T-cell (primary cell): Measurements from ENCODE around the gene HS6ST1. TPM values are rescaled to one million over a fixed set of nuclear protein-coding genes. Genes with fewer than 3 reads are reported as not detected.
A peak's percentile ranks its signal among the peaks of the same experiment; 100 is the strongest.

Experiments used
- ATAC-seq, 4 experiments: fragments of 200-7000 bp in 3 of 4; fragments of 150-1000 bp in 1 of 4; cut with Tn5 transposase; replicated peaks in 1 of 4; 1 replicate in 3 of 4; 2 replicates in 1 of 4; pipeline ENCODE4 v1.10.0; 2021; ENCODE audit warnings: moderate library complexity in 3 of 4, mild to moderate bottlenecking in 2 of 4, moderate number of reproducible peaks in 1 of 4
- CTCF ChIA-PET, 2 donors: fragments of 300-600 bp; sonication (Branson Sonifier 250); formaldehyde crosslinking; loops; one replicate each; lab custom pipeline; 2022; ENCODE audit warnings: antibody characterized with exemption in 2 of 2; lab: Charles Lee
- POLR2A ChIA-PET, 2 donors: fragments of 300-600 bp; sonication (Branson Sonifier 250); formaldehyde crosslinking; loops; one replicate each; lab custom pipeline; 2022; ENCODE audit warnings: antibody characterized with exemption in 2 of 2; lab: Charles Lee
- DNase-seq, 35 experiments: peaks; one replicate each; pipeline versions ENCODE4 v3.0.0 to v3.0.0-alpha.2; 2013 to 2023
- H3K27ac ChIP-seq: one replicate; pipeline ENCODE4 v1.5.1; 2013; ENCODE audit warnings: low read length
- H3K27me3 ChIP-seq, 2 experiments: replicated peaks in 1 of 2; 1 replicate in 1 of 2; 2 replicates in 1 of 2; pipeline versions ENCODE4 v1.6.1 to v1.7.0; 2013; ENCODE audit warnings: low read length in 1 of 2, mixed read lengths in 1 of 2; ENCODE audit not compliant: control insufficient read depth in 2 of 2, insufficient read depth in 2 of 2; ENCODE audit errors: extremely low read depth in 1 of 2
- H3K36me3 ChIP-seq, 2 donors: 1 replicate in 1 of 2; 2 replicates in 1 of 2; pipeline versions ENCODE4 v1.6.1 to v1.7.0; 2013; ENCODE audit warnings: low read length in 1 of 2; ENCODE audit not compliant: control insufficient read depth in 2 of 2, insufficient read depth in 1 of 2; ENCODE audit errors: extremely low read depth in 1 of 2
- H3K4me1 ChIP-seq, 2 experiments: 1 replicate in 1 of 2; 2 replicates in 1 of 2; pipeline versions ENCODE4 v1.6.1 to v1.7.0; 2013; ENCODE audit warnings: low read length in 2 of 2, mixed read lengths in 1 of 2; ENCODE audit not compliant: insufficient read depth in 2 of 2, control insufficient read depth in 1 of 2; ENCODE audit errors: extremely low read depth in 1 of 2
- H3K4me3 ChIP-seq, 2 donors: 1 replicate in 1 of 2; 2 replicates in 1 of 2; pipeline versions ENCODE4 v1.5.1 to v1.7.0; 2013; ENCODE audit warnings: mild to moderate bottlenecking in 2 of 2, low read length in 1 of 2, moderate library complexity in 1 of 2; ENCODE audit not compliant: control insufficient read depth in 1 of 2; ENCODE audit errors: extremely low read depth in 1 of 2
- H3K9me3 ChIP-seq: 2 replicates; pipeline ENCODE4 v1.7.0; 2013
- H3K27ac Mint-ChIP-seq, 2 donors: one replicate each; pipeline ENCODE4 v1.8.0; 2020 to 2021; ENCODE audit warnings: mild to moderate bottlenecking in 2 of 2, mixed read lengths in 2 of 2
- H3K27me3 Mint-ChIP-seq, 2 donors: one replicate each; pipeline ENCODE4 v1.8.0; 2021 to 2022; ENCODE audit warnings: mixed read lengths in 2 of 2
- H3K36me3 Mint-ChIP-seq: one replicate; pipeline ENCODE4 v1.8.0; 2021; ENCODE audit warnings: mixed read lengths
- H3K4me1 Mint-ChIP-seq, 3 donors: one replicate each; pipeline ENCODE4 v1.8.0; 2020 to 2022; ENCODE audit warnings: mixed read lengths in 3 of 3, mild to moderate bottlenecking in 1 of 3
- H3K4me3 Mint-ChIP-seq, 3 donors: one replicate each; pipeline ENCODE4 v1.8.0; 2020 to 2022; ENCODE audit warnings: mild to moderate bottlenecking in 3 of 3, mixed read lengths in 3 of 3, moderate library complexity in 3 of 3
- H3K9me3 Mint-ChIP-seq, 3 donors: one replicate each; pipeline ENCODE4 v1.8.0; 2020 to 2022; ENCODE audit warnings: mixed read lengths in 3 of 3
- WGBS: methylation state at CpG from one replicate; pipeline ENCODE4 v1.1.5; 2013; ENCODE audit warnings: missing lambda C conversion rate; ENCODE audit not compliant: insufficient coverage; 5-methylcytosine and 5-hydroxymethylcytosine counted together
- total RNA-seq, 35 experiments: library from RNA in 6 of 35; stranded (reverse) in 6 of 35; fragments of 120-200 nt in 1 of 35; gene quantifications; one replicate each; pipeline versions ENCODE4 v1.2.1 to v1.2.4 and lab custom pipeline; 2013 to 2026

HS6ST1 gene
- total RNA-seq, 5 donors from 2014 or later (not counting 1 experiment from before 2014, with no cell fraction given) = 7.6 to 15.6 (median 15.4) TPM

GRCh38 chr2:128284037-128284441, 34.6 kb downstream of the HS6ST1 start:
- H3K27ac Mint-ChIP-seq = no peak overlapping the region
- 84% methylated on average over 7 of the region's 7 CpGs for WGBS
- CTCF ChIA-PET = no interaction called here
- Histone ChIP-seq H3K4me1 (peaks cover 0 to 40% of the 10 kb centered on the region in 2 experiments), H3K36me3 (peaks cover 0 to 3% of the 10 kb centered on the region in 2 donors), H3K27ac (no peak overlapping the region), H3K27me3 (no peaks in the 10 kb centered on the region), H3K9me3 (no peaks in the 10 kb centered on the region), H3K4me3 (no peak overlapping the region)
- POLR2A ChIA-PET = no interaction called here
- DNase-seq = no peak
- peaks cover 13 to 29% (median 17%) of the 10 kb centered on the region in 3 donors for H3K4me1 Mint-ChIP-seq
- H3K27me3 Mint-ChIP-seq = no peaks in the 10 kb centered on the region
- H3K36me3 Mint-ChIP-seq = no peaks in the 10 kb centered on the region
- no peaks in the 10 kb centered on the region for H3K9me3 Mint-ChIP-seq
- no peak overlapping the region for H3K4me3 Mint-ChIP-seq
- no peak for ATAC-seq

- Histone ChIP-seq H3K9me3 (no peaks in the 10 kb centered on the region), H3K27ac (no peak overlapping the region), H3K4me1 (peaks cover 0 to 40% of the 10 kb centered on the region in 2 experiments), H3K27me3 (no peaks in the 10 kb centered on the region), H3K36me3 (peaks cover 0 to 3% of the 10 kb centered on the region in 2 donors), H3K4me3 (no peak overlapping the region)
- H3K36me3 Mint-ChIP-seq = no peaks in the 10 kb centered on the region
- DNase-seq (no peak), ATAC-seq (no peak)
- WGBS = 91% methylated on average over 4 of the region's 8 CpGs
- no peaks in the 10 kb centered on the region for H3K9me3 Mint-ChIP-seq
- no peak overlapping the region for H3K4me3 Mint-ChIP-seq
- no peak overlapping the region for H3K27ac Mint-ChIP-seq
- H3K4me1 Mint-ChIP-seq = peaks cover 13 to 29% (median 15%) of the 10 kb centered on the region in 3 donors
- H3K27me3 Mint-ChIP-seq = no peaks in the 10 kb centered on the region
- POLR2A ChIA-PET = no interaction called here
- CTCF ChIA-PET = no interaction called here
Observed at GRCh38 chr2:128282976-128283810, 35.5 kb downstream of the HS6ST1 start.

GRCh38 chr2:128282246-128282975, 36.3 kb downstream of the HS6ST1 start:
- peaks cover 13 to 29% (median 15%) of the 10 kb centered on the region in 3 donors for H3K4me1 Mint-ChIP-seq
- no peak overlapping the region for H3K27ac Mint-ChIP-seq
- Histone ChIP-seq H3K27ac (no peak overlapping the region), H3K4me1 (peaks cover 0 to 40% of the 10 kb centered on the region in 2 experiments), H3K4me3 (no peak overlapping the region), H3K36me3 (peaks cover 0 to 3% of the 10 kb centered on the region in 2 donors), H3K27me3 (no peaks in the 10 kb centered on the region), H3K9me3 (no peaks in the 10 kb centered on the region)
- no peak for DNase-seq
- POLR2A ChIA-PET = no interaction called here
- H3K36me3 Mint-ChIP-seq = no peaks in the 10 kb centered on the region
- 86% methylated on average over 22 of the region's 24 CpGs for WGBS
- ATAC-seq = no peak
- H3K9me3 Mint-ChIP-seq = no peaks in the 10 kb centered on the region
- CTCF ChIA-PET = no interaction called here
- H3K4me3 Mint-ChIP-seq = no peak overlapping the region
- H3K27me3 Mint-ChIP-seq = no peaks in the 10 kb centered on the region

GRCh38 chr2:128281852-128282245, 36.8 kb downstream of the HS6ST1 start:
- DNase-seq (no peak), ATAC-seq (no peak)
- no peaks in the 10 kb centered on the region for H3K27me3 ChIP-seq
- Mint-ChIP-seq H3K4me3 (no peak overlapping the region), H3K9me3 (no peaks in the 10 kb centered on the region), H3K27ac (no peak overlapping the region), H3K36me3 (no peaks in the 10 kb centered on the region), H3K27me3 (no peaks in the 10 kb centered on the region), H3K4me1 (peaks cover 13 to 29% (median 15%) of the 10 kb centered on the region in 3 donors)
- 89% methylated on average over 1 of the region's 2 CpGs for WGBS
- ChIA-PET CTCF (no interaction called here), POLR2A (no interaction called here)
- no peak overlapping the region for H3K4me3 ChIP-seq
- no peaks in the 10 kb centered on the region for H3K9me3 ChIP-seq
- H3K27ac ChIP-seq = no peak overlapping the region
- H3K4me1 ChIP-seq = peaks cover 0 to 40% of the 10 kb centered on the region in 2 experiments
- H3K36me3 ChIP-seq = peaks cover 0 to 3% of the 10 kb centered on the region in 2 donors

- Histone ChIP-seq H3K27me3 (no peaks in the 10 kb centered on the region), H3K27ac (no peak overlapping the region), H3K9me3 (no peaks in the 10 kb centered on the region), H3K4me1 (peaks cover 0 to 40% of the 10 kb centered on the region in 2 experiments), H3K36me3 (peaks cover 0 to 7% of the 10 kb centered on the region in 2 donors), H3K4me3 (no peak overlapping the region)
- no peaks in the 10 kb centered on the region for H3K9me3 Mint-ChIP-seq
- POLR2A ChIA-PET = no interaction called here
- ATAC-seq (no peak), DNase-seq (no peak)
- H3K27ac Mint-ChIP-seq = no peak overlapping the region
- CTCF ChIA-PET = no interaction called here
- H3K4me3 Mint-ChIP-seq = peak overlapping the region in 1 of 3 donors; percentile 33
- peaks cover 13 to 29% (median 15%) of the 10 kb centered on the region in 3 donors for H3K4me1 Mint-ChIP-seq
- peaks cover 4% of the 10 kb centered on the region for H3K36me3 Mint-ChIP-seq
- 75% methylated on average over 4 of the region's 5 CpGs for WGBS
- no peaks in the 10 kb centered on the region for H3K27me3 Mint-ChIP-seq
Observed at GRCh38 chr2:128280901-128281321, 37.8 kb downstream of the HS6ST1 start.

- H3K36me3 ChIP-seq = peaks cover 0 to 11% of the 10 kb centered on the region in 2 donors
Observed at GRCh38 chr2:128280158-128280871, 38.4 kb downstream of the HS6ST1 start.

More at GRCh38 chr2:128280158-128280871, 38.4 kb downstream of the HS6ST1 start:
- Mint-ChIP-seq H3K4me3 (no peak overlapping the region), H3K9me3 (peaks cover 0 to 5% (median 5%) of the 10 kb centered on the region in 3 donors), H3K27me3 (no peaks in the 10 kb centered on the region), H3K4me1 (peaks cover 13 to 29% (median 15%) of the 10 kb centered on the region in 3 donors), H3K27ac (no peak overlapping the region), H3K36me3 (peaks cover 10% of the 10 kb centered on the region)
- no peaks in the 10 kb centered on the region for H3K9me3 ChIP-seq
- POLR2A ChIA-PET = no interaction called here
- H3K4me1 ChIP-seq = peaks cover 0 to 40% of the 10 kb centered on the region in 2 experiments
- 52% methylated on average over 8 of the region's 12 CpGs for WGBS
- CTCF ChIA-PET = no interaction called here
- H3K4me3 ChIP-seq = no peak overlapping the region
- no peak for ATAC-seq
- H3K27me3 ChIP-seq = no peaks in the 10 kb centered on the region
- peak in 1 of 35 experiments; percentile 21 for DNase-seq
- H3K27ac ChIP-seq = no peak overlapping the region
